Measurements from ENCODE around the gene C18orf63.

Gene C18orf63

DNA sequence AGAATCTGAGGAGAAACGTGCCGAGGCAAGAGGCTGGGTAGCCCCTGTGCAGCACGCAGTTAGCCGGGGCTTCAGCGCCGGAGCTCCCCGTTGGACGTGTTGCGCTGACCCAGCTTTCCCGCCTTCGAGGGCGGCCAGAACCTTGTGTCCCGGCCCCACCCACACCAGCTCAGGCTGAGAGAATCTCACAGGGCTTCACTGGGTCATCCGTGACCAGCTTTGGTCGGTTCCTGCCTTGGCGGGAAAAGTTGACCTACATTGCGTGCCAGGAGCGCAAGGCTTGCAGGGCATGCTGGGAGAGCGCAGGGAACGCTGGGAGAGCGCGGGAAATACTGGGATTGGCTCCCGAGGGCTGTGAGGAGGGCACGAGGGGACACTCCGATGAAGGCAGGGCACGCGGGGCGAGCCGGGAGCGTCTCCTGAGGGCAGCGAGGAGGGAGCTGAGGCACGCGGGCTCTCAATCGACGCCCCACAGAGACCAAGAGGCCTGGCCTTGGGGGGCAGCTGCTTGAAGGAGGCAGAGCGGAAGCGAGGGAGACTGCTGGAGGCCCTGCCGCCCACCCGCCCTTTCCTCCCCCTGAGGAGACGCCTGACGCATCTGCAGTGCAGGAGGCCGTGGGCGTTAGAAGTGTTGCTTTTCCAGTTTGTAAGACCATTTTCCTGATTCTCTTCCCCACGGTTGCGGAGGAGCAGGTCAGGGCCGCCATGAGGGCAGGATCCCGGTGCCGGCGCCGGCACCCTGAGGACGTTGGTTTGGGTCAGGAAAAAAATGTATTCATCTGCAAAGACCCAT, at the start of gene C18orf63:
C18orf63 (plus strand) TSS at position 376 of the 793 bp plus-strand sequence. CDS start 2,027 bp downstream, outside the sequence.
- TF ChIP-seq ZFX (IDR thresholded peaks at IDR 0.05; ENCODE audit: borderline replicate concordance), result no peak
- TF ChIP-seq, protein P1, sequence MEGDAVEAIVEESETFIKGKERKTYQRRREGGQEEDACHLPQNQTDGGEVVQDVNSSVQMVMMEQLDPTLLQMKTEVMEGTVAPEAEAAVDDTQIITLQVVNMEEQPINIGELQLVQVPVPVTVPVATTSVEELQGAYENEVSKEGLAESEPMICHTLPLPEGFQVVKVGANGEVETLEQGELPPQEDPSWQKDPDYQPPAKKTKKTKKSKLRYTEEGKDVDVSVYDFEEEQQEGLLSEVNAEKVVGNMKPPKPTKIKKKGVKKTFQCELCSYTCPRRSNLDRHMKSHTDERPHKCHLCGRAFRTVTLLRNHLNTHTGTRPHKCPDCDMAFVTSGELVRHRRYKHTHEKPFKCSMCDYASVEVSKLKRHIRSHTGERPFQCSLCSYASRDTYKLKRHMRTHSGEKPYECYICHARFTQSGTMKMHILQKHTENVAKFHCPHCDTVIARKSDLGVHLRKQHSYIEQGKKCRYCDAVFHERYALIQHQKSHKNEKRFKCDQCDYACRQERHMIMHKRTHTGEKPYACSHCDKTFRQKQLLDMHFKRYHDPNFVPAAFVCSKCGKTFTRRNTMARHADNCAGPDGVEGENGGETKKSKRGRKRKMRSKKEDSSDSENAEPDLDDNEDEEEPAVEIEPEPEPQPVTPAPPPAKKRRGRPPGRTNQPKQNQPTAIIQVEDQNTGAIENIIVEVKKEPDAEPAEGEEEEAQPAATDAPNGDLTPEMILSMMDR (IDR thresholded peaks at IDR 0.05), result no peak
- no peak within 1 kb of the TSS for H3K27ac ChIP-seq

DNA sequence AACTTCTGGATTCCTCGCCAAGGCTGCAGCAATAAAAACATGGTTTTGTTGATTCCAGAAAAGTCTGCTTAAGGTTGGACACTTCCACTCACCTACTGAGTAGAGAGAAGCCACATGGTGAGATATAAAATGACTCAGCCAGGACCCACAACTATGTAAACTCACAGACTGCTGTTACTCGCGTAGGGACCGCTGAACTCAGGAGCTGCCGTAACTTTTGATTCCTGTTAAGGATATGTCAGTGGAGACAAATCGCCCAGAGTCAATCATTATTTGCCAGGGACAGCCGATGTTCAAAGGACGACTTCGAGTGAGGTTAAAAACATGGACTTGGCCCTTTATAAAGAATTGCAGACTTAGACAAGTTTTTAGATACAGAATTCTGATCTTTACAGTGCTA, 49.5 kb upstream of the C18orf63 start:
- H3K27ac ChIP-seq, result no peak overlapping the region

DNA sequence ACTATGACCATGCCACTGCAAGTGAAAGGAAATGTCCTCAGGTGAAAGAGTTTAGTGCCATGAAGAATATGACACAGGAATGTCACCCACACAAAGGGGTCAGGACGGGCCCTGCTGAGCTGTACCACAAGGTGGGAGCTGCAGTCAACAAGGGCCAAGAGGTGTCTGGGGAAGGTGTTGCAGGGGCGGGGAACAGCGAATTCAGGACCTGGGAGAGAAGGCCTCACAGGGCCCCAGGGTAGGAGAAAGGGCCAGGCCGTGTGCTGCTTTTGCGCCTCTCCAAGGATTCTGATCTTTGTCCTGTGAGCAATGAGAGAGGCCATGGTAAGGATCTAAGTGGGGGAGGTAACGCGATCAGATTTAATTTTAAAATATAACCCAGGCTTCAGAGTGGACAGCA, 47.5 kb upstream of the C18orf63 start:
- H3K27ac ChIP-seq, result no peak overlapping the region
- no peak for TF ChIP-seq ZFX (IDR thresholded peaks at IDR 0.05; ENCODE audit: borderline replicate concordance)
- TF ChIP-seq, protein P1 (IDR thresholded peaks at IDR 0.05), result no peak

More for the DNA sequence above, 49.5 kb upstream of the C18orf63 start:
- no peak for TF ChIP-seq ZFX (IDR thresholded peaks at IDR 0.05; ENCODE audit: borderline replicate concordance)
- TF ChIP-seq, protein P1 (IDR thresholded peaks at IDR 0.05), result no peak

DNA sequence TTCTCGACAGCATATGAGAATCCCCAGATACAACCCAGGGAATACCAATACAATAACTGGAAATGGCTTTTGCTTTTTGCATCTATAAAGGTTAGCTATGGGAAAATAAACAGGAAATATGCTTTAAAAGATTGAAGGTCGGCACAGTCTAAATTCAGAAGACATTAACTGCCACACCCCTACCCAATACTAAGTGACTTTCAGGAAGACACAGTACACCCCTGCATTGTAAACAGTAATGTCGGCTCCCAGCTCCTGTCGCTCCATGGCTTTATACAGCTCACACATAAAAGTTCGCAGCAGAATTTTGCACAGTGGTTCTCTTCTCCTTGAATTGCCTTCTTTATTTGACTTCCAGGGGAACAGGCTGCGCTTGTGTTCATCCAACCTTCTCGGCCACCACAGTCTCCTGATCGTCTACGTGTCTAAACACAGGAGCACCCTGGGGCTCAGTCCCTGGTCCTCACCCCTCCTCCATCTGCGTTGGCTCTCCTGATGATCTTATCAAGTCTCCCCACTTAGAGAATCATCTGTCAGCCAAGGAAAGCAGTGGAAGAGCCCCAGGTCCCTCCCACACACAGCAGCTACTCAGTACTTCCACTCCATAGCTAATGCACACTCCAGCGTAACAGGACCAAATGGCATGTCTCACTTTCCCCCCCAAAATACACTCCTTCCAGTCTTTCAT, 46.6 kb upstream of the C18orf63 start:
- TF ChIP-seq ZFX (IDR thresholded peaks at IDR 0.05; ENCODE audit: borderline replicate concordance), result no peak
- TF ChIP-seq, protein P1 (IDR thresholded peaks at IDR 0.05), result no peak
- H3K27ac ChIP-seq, result no peak overlapping the region

DNA sequence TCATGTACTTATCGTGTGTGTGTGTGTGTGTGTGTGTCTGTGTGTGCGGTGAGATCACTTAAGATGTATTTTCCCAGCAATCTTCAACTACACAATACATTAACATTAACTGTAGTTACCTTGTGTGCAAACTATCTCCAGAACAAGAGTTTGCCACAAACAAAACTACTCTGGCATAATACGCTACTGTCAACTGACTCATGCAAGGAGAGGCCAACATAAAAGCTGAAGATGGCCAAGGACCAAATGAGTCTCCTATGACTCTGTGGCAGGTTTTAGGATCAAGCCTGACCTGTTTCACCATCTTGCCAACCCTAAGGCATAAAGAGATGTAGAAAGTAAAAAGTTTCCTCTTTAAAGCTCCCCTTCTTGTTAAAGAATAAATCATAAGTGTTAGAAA, 44.0 kb upstream of the C18orf63 start:
- no peak for TF ChIP-seq ZFX (IDR thresholded peaks at IDR 0.05; ENCODE audit: borderline replicate concordance)
- TF ChIP-seq, protein P1 (IDR thresholded peaks at IDR 0.05), result no peak

DNA sequence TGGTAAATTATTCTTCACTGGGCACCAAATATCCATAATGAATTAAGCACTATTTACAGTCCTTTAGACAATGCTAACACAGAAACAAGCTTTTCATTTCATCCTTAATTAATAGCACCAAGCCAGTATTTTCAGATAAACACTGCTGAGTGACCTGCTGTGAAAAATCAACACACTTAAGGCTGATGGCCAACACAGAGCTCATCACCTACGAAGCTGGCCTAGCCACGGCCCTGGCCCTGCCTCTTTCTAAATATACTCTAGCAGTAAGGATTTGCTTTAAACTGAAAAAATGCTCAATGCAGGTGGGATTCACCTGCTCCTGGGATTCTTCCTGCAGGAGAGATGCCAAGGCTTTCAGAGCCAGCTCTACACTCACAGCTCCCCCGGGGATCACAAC, 42.2 kb upstream of the C18orf63 start:
- no peak overlapping the region for H3K27ac ChIP-seq
- no peak for TF ChIP-seq ZFX (IDR thresholded peaks at IDR 0.05; ENCODE audit: borderline replicate concordance)
- TF ChIP-seq, protein P1 (IDR thresholded peaks at IDR 0.05), result no peak

More for the DNA sequence above, 44.0 kb upstream of the C18orf63 start:
- H3K27ac ChIP-seq, result no peak overlapping the region

DNA sequence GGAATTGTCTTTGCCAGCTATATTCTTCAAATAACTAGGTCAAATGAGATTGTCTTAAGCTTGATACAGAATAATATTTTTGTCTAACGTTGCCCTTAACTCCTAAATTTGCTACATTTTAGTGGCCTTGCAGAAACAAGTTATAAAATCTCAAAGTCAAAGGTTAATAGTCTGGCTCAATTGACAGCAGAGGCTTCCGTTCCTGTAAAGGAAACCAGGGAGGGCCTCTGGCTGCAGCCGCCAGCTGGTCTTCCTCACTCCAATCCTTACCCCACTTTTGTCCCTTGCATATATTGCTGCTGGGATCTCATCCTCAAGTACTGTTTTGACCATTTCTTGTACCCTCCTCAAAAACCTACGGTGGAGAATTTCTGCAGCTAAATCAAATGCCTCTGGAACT, 40.9 kb upstream of the C18orf63 start:
- H3K27ac ChIP-seq, result no peak overlapping the region
- TF ChIP-seq ZFX (IDR thresholded peaks at IDR 0.05; ENCODE audit: borderline replicate concordance), result no peak
- TF ChIP-seq, protein P1 (IDR thresholded peaks at IDR 0.05), result no peak
